HCT116 (cell line): ENCODE data around the gene AJUBA. TPM values are rescaled to one million over a fixed set of nuclear protein-coding genes. Genes with fewer than 3 reads are reported as not detected.
A peak's percentile ranks its signal among the peaks of the same experiment; 100 is the strongest.

Experiments used
- ATAC-seq: fragments of 200-7000 bp; cut with Tn5 transposase; 2 replicates; pipeline ENCODE4 v1.9.1; 2020; ENCODE audit warnings: mild to moderate bottlenecking, moderate library complexity
- BruUV-seq: library from RNA; stranded (reverse); fragments of 400-500 nt; replicated peaks from 2 replicates; lab custom pipeline; 2021; lab: Mats Ljungman, UMichigan
- CTCF ChIA-PET: fragments of 300-600 bp; sonication (Branson Sonifier 250); formaldehyde crosslinking; loops from one replicate; lab custom pipeline; 2021; ENCODE audit warnings: antibody characterized with exemption; lab: Charles Lee
- POLR2A ChIA-PET: fragments of 300-600, 350-600 bp; sonication (Branson Sonifier 250); formaldehyde crosslinking; loops from one replicate; lab custom pipeline; 2021; ENCODE audit warnings: antibody characterized with exemption; lab: Charles Lee
- RAD21 ChIA-PET, 2 experiments: fragments of 300-600 bp; sonication (Branson Sonifier 250); formaldehyde crosslinking; loops; one replicate each; lab custom pipeline; 2023; ENCODE audit warnings: low total read pairs in 2 of 2; ENCODE audit not compliant: uncharacterized antibody in 2 of 2, unreplicated experiment in 2 of 2, low non-redundant PET in 1 of 2; lab: Charles Lee
- DNase-seq: peaks from one replicate; pipeline ENCODE4 v3.0.0-alpha.2; 2010; ENCODE audit warnings: low read depth, low spot score
- H2AFZ ChIP-seq: fragments of 200-600 bp; shearing (Covaris generic), sonication (generic); 2 replicates; pipeline ENCODE4 v1.6.1; 2017; ENCODE audit warnings: low read depth, mixed run types, mixed read lengths, antibody characterized with exemption, low read length; ENCODE audit not compliant: poor library complexity, severe bottlenecking
- H3K27ac ChIP-seq: 2 replicates; pipeline ENCODE4 v1.5.1; 2012; ENCODE audit warnings: low read depth, low read length
- H3K27me3 ChIP-seq: fragments of 200-600 bp; sonication (generic); 2 replicates; pipeline ENCODE4 v1.6.1; 2016; ENCODE audit warnings: mixed run types, low read length, mixed read lengths; ENCODE audit not compliant: insufficient read depth
- H3K36me3 ChIP-seq, 2 experiments: fragments of 200-500 bp in 1 of 2; fragments of 200-600 bp in 1 of 2; sonication (Bioruptor generic) in 1 of 2; sonication (generic) in 1 of 2; 2 replicates each; pipeline versions ENCODE4 v1.5.1 to v1.6.1; 2014 to 2016; ENCODE audit warnings: low read length in 2 of 2, inconsistent platforms in 1 of 2, mixed read lengths in 1 of 2, mixed run types in 1 of 2; ENCODE audit not compliant: insufficient read depth in 2 of 2, control insufficient read depth in 1 of 2
- H3K4me1 ChIP-seq, 2 experiments: fragments of 200-600 bp in 1 of 2; sonication (generic) in 1 of 2; 2 replicates each; pipeline versions ENCODE4 v1.5.1 to v1.6.1; 2012 to 2017; ENCODE audit warnings: low read length in 2 of 2, inconsistent platforms in 1 of 2, mild to moderate bottlenecking in 1 of 2, mixed read lengths in 1 of 2, mixed run types in 1 of 2, moderate library complexity in 1 of 2; ENCODE audit not compliant: insufficient read depth in 2 of 2, control insufficient read depth in 1 of 2
- H3K4me2 ChIP-seq: fragments of 200-600 bp; sonication (generic); 2 replicates; pipeline ENCODE4 v1.6.1; 2017; ENCODE audit warnings: mixed run types, low read length, mixed read lengths
- H3K4me3 ChIP-seq, 2 experiments: fragments of 200-600 bp in 1 of 2; sonication (generic) in 1 of 2; replicated peaks in 1 of 2; 2 replicates each; pipeline ENCODE4 v1.5.1; 2011 to 2016; ENCODE audit warnings: low read length in 2 of 2, control low read depth in 1 of 2, low read depth in 1 of 2, mild to moderate bottlenecking in 1 of 2, mixed read lengths in 1 of 2, mixed run types in 1 of 2
- H3K79me2 ChIP-seq: fragments of 200-600 bp; sonication (generic); 2 replicates; pipeline ENCODE4 v1.6.1; 2017; ENCODE audit warnings: mild to moderate bottlenecking, mixed run types, low read length, moderate library complexity, mixed read lengths; ENCODE audit not compliant: insufficient read depth
- H3K9ac ChIP-seq: fragments of 200-600 bp; sonication (generic); 2 replicates; pipeline ENCODE4 v1.6.1; 2016; ENCODE audit warnings: low read length, mixed read lengths
- H3K9me2 ChIP-seq: fragments of 200-600 bp; sonication (generic), shearing (Covaris generic); 2 replicates; pipeline ENCODE4 v1.6.1; 2017; ENCODE audit warnings: mixed run types, mild to moderate bottlenecking, moderate library complexity; ENCODE audit not compliant: insufficient read depth
- H3K9me3 ChIP-seq, 2 experiments: fragments of 200-500 bp in 1 of 2; fragments of 200-600 bp in 1 of 2; sonication (Bioruptor generic) in 1 of 2; sonication (generic) in 1 of 2; 2 replicates each; pipeline ENCODE4 v1.6.1; 2014 to 2017; ENCODE audit warnings: low read length in 2 of 2, mixed read lengths in 2 of 2, inconsistent platforms in 1 of 2, low read depth in 1 of 2, mild to moderate bottlenecking in 1 of 2, mixed run types in 1 of 2, moderate library complexity in 1 of 2; ENCODE audit not compliant: control insufficient read depth in 1 of 2, insufficient read depth in 1 of 2
- H4K20me1 ChIP-seq: fragments of 200-600 bp; sonication (generic), shearing (Covaris generic); 2 replicates; pipeline ENCODE4 v1.6.1; 2017; ENCODE audit warnings: mixed run types, mild to moderate bottlenecking, moderate library complexity; ENCODE audit not compliant: insufficient read depth
- CBX3 ChIP-seq: IDR thresholded peaks from 2 replicates; pipeline ENCODE4 v1.6.1; 2012; ENCODE audit warnings: low read depth
- CEBPB ChIP-seq: IDR thresholded peaks from 2 replicates; pipeline ENCODE4 v1.6.1; 2012; ENCODE audit warnings: low read depth
- EGR1 ChIP-seq: IDR thresholded peaks from 2 replicates; pipeline ENCODE4 v1.6.1; 2012; ENCODE audit warnings: low read depth
- ELF1 ChIP-seq: IDR thresholded peaks from 2 replicates; pipeline ENCODE4 v1.6.1; 2012; ENCODE audit warnings: low read depth, borderline replicate concordance
- EZH2 ChIP-seq: fragments of 200-600 bp; sonication (generic); IDR thresholded peaks from 2 replicates; pipeline ENCODE4 v1.6.1; 2017; ENCODE audit warnings: antibody characterized with exemption, mixed run types
- FOSL1 ChIP-seq: IDR thresholded peaks from 2 replicates; pipeline ENCODE4 v1.6.1; 2012; ENCODE audit warnings: low read depth
- JUND ChIP-seq: IDR thresholded peaks from 2 replicates; pipeline ENCODE4 v1.6.1; 2012
- POLR2A ChIP-seq: IDR thresholded peaks from 2 replicates; pipeline ENCODE4 v1.7.0; 2011; ENCODE audit warnings: borderline replicate concordance; ENCODE audit not compliant: insufficient read depth, insufficient read length; ENCODE audit errors: extremely low read depth
- SIN3A ChIP-seq: IDR thresholded peaks from 2 replicates; pipeline ENCODE4 v1.6.1; 2012; ENCODE audit warnings: low read depth
- YY1 ChIP-seq: IDR thresholded peaks from 2 replicates; pipeline ENCODE4 v1.6.1; 2011; ENCODE audit warnings: low read length, low read depth, moderate library complexity, mild to moderate bottlenecking; ENCODE audit not compliant: insufficient replicate concordance; ENCODE audit errors: extremely low read depth
- ZNF274 ChIP-seq: fragments of 200-500 bp; sonication (Bioruptor generic); IDR thresholded peaks from 2 replicates; pipeline ENCODE4 v1.6.1; 2014; ENCODE audit warnings: mild to moderate bottlenecking, low read depth, low read length, inconsistent platforms
- intact Hi-C: fragments of 100-400 bp; cut with micrococcal nuclease; formaldehyde crosslinking; loops from 2 replicates; pipeline ENCODE4 v1.10.0; 2022
- total RNA-seq: library from RNA; stranded (reverse); gene quantifications from one replicate; pipeline ENCODE4 v1.2.1, GENCODE V29; 2021; ENCODE audit not compliant: unreplicated experiment
- TF ChIP-seq, protein P1 (sequence below): IDR thresholded peaks from 2 replicates; pipeline ENCODE4 v1.6.1; 2012

Gene AJUBA
- total RNA-seq, 1 experiment from 2014 or later, result 39.7 TPM

DNA sequence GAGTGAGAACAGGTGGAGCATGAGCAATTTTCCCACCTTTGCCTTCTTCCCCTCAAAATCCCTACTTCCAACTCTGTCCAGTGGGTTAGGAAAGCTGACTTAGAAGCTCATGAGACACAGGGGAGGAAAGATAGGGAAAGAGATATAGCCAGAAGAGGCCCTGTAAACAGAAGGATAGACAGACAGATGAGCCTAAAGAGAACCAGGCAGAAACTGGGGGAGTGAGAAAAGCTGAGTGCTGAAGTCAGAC, 5.0 kb downstream of the AJUBA start:
- TF ChIP-seq JUND (no peak), FOSL1 (no peak), CEBPB (no peak), ELF1 (no peak), SIN3A (no peak), YY1 (no peak), EGR1 (no peak), POLR2A (no peak), ZNF274 (no peak), CBX3 (no peak), EZH2 (no peak)
- TF ChIP-seq, protein P1, sequence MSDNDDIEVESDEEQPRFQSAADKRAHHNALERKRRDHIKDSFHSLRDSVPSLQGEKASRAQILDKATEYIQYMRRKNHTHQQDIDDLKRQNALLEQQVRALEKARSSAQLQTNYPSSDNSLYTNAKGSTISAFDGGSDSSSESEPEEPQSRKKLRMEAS, result no peak
- RAD21 ChIA-PET, result interaction anchor here in 1 of 2 experiments (1.1 kb wide), 1 partner anchor 47 kb away, joined by 4 read pairs; no protein-coding TSS in a partner anchor
- Histone ChIP-seq H3K9me3 (no peaks in the 10 kb centered on the region), H2AFZ (no peak overlapping the region), H3K9me2 (no peaks in the 10 kb centered on the region), H3K9ac (peak overlapping the region; percentile 90), H3K4me1 (peaks cover 57 to 58% of the 10 kb centered on the region in 2 experiments), H3K27ac (peak overlapping the region; percentile 82), H4K20me1 (no peaks in the 10 kb centered on the region), H3K4me2 (peak overlapping the region; percentile 97), H3K27me3 (no peaks in the 10 kb centered on the region), H3K4me3 (peak overlapping the region in 1 of 2 experiments; percentile 38; a peak in 2 of 4 replicates), H3K79me2 (peaks cover 52% of the 10 kb centered on the region), H3K36me3 (peaks cover 2 to 31% of the 10 kb centered on the region in 2 experiments; a peak in 2 of 4 replicates)
- BruUV-seq, result no TSS peak
- DNase-seq (no peak), ATAC-seq (peak; percentile 1; the same call in 1 of the 2 replicates)
- intact Hi-C loops, result no loop called here
- CTCF ChIA-PET, result interaction anchor here (1.0 to 2.6 kb wide), 7 partner anchors 9 to 418 kb away, joined by 3 to 22 read pairs (median 5); partner anchors contain the start of gene PRMT5
- POLR2A ChIA-PET, result interaction anchor here (0.9 to 2.1 kb wide), 3 partner anchors 9 to 81 kb away, joined by 3 to 12 read pairs (median 3); no protein-coding TSS in a partner anchor
